Activated CD8-positive, alpha-beta memory T cell treated with anti-CD3 and anti-CD28 coated beads for 24 hours (primary cell): ENCODE measurements around the gene SUCO.

Experiments
- DNase-seq: peaks from one replicate; pipeline ENCODE4 v3.0.0-alpha.2; 2020

SUCO gene

GRCh38 chr1:172529304-172529703 lies 3.6 kb upstream of the SUCO start:
- no peak for DNase-seq

- DNase-seq: no peak
These were observed 3.0 kb upstream of the SUCO start for GRCh38 chr1:172530000-172530399.

GRCh38 chr1:172531412-172532182 lies 1.4 kb upstream of the SUCO start:
- no peak for DNase-seq

DNA sequence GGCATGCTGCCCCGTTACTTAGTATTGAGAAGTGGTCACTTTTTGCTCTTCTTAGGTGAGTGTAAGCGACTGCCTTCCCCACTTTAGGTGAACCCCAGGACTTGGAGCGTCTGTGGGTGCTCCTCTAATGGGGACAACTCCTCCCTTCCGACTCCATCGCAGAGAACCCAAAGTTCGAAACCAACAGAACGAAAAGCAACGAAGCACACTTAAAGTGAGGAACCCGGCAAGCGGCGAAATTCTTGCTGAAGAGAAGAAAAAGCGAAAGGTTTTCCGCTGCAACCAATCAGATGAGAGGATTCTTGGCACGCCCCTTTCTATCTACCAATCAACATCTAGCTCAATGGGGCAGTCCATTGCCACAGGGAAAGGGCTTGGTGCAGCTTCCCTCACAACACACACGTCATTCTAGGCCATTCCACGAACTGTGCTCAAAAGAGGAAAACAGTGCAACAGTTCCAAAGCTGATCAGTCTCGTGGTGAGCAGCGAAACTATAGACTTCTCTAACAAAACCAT lies 709 bp upstream of the SUCO start:
- no peak for DNase-seq

DNA sequence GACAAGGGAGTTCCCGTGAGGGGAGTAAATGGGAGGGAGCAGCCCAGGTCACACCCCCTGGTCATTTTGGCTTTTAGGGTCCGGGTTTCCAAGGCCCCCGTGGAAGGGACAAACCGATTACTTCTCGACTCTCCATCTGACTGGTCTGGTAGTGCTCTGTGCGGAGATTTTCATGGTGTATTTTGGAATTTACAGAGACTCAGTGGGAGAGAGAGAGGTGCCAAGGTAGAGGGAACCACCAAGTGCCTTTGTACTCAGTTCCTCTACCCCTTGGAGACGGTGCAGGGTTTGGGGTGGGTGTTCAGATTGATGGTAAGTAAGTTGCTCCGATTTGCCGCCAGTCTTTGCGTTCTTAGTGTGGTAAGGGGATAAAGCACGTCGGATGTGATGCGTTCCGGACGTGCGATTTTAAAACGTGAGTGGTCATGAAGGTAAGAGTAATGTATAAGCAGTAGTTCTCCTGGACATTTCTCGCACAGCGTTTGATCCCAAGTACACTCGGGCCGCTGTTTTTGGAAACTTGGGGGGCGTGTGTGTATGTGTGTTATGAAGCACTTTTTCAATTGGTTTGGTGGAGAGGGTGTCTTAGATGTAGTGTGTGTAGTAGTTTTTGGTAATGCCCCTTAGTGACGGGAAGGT lies 682 bp downstream of the SUCO start:
- DNase-seq: no peak

GRCh38 chr1:172536256-172536655 lies 3.3 kb downstream of the SUCO start:
- no peak for DNase-seq

- DNase-seq: no peak
These were observed 4.4 kb downstream of the SUCO start for GRCh38 chr1:172537366-172537765.

GRCh38 chr1:172537827-172538391 lies 5.0 kb downstream of the SUCO start:
- DNase-seq: no peak

DNA sequence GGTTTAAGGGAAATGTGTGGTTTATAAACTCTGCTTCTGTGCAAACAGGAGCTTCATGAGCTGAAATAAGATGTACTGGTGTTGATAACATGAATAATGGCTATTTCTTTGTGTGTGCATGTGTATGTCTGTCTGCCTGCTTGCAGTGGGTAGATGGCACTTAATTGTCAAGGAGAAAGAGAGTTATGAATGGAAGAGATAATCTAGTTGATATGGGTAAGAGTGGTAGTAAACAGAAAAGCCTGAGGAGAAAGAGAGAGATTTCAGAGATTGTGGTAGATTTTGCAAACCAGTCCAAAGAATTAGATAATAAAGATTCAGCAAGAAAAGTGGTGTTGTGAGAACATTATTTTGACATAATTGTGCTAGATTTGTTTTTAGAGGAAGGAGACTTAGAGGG lies 7.7 kb downstream of the SUCO start:
- DNase-seq: no peak

- DNase-seq: no peak
These were observed 11.6 kb downstream of the SUCO start for GRCh38 chr1:172544481-172545104.

GRCh38 chr1:172545396-172546004 lies 12.6 kb downstream of the SUCO start:
- DNase-seq: no peak

GRCh38 chr1:172547071-172547470 lies 14.1 kb downstream of the SUCO start:
- DNase-seq: no peak

- DNase-seq: no peak
These were observed 16.8 kb downstream of the SUCO start for GRCh38 chr1:172549621-172550280.

GRCh38 chr1:172551279-172551678 lies 18.3 kb downstream of the SUCO start:
- DNase-seq: no peak

GRCh38 chr1:172554915-172555314 lies 22.0 kb downstream of the SUCO start:
- no peak for DNase-seq

GRCh38 chr1:172556461-172556860 lies 23.5 kb downstream of the SUCO start:
- DNase-seq: no peak

GRCh38 chr1:172557270-172557669 lies 24.3 kb downstream of the SUCO start:
- no peak for DNase-seq

- no peak for DNase-seq
These were observed 26.7 kb downstream of the SUCO start for GRCh38 chr1:172559572-172560210.

GRCh38 chr1:172561252-172561651 lies 28.3 kb downstream of the SUCO start:
- no peak for DNase-seq

- no peak for DNase-seq
These were observed 33.4 kb downstream of the SUCO start for GRCh38 chr1:172566196-172566997.

DNA sequence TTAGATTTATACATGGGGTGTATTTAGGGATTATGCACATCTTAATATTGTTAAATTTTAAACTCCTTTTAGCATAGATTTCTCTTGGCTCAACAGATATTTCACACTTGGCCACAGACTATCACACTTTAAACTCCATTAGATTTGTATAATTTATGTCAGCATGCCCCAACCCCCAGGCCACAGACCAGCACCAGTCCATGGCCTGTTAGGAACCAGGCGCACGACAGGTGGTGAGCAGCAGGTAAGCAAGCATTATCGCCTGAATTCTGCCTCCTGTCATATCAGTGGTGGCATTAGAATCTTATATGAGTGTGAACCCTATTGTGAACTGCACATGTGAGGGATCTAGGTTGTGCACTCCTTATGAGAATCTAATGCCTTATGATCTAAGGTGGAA lies 34.8 kb downstream of the SUCO start:
- DNase-seq: no peak
